CD4-positive, alpha-beta T cell (primary cell): Measurements from ENCODE around the gene XCR1. TPM values are rescaled to one million over a fixed set of nuclear protein-coding genes. Genes with fewer than 3 reads are reported as not detected.

Experiments
- ATAC-seq: fragments of 200-7000 bp; cut with Tn5 transposase; one replicate; pipeline ENCODE4 v1.10.0; 2022; ENCODE audit warnings: mild to moderate bottlenecking; ENCODE audit not compliant: poor library complexity
- CTCF ChIA-PET: fragments of 350-600 bp; sonication (Branson Sonifier 250); formaldehyde crosslinking; loops from one replicate; lab custom pipeline; 2021; ENCODE audit warnings: antibody characterized with exemption, inconsistent platforms; lab: Charles Lee
- POLR2A ChIA-PET: fragments of 350-600 bp; sonication (Branson Sonifier 250); formaldehyde crosslinking; loops from one replicate; lab custom pipeline; 2021; ENCODE audit warnings: antibody characterized with exemption, inconsistent platforms; lab: Charles Lee
- DNase-seq, 14 experiments: peaks; one replicate each; pipeline ENCODE4 v3.0.0-alpha.2; 2013 to 2020; ENCODE audit warnings: mixed read lengths in 2 of 14
- H3K27ac ChIP-seq, 2 donors: one replicate each; pipeline versions ENCODE4 v1.5.1 to v1.7.0; 2013; ENCODE audit warnings: low read length in 2 of 2, low read depth in 1 of 2, mild to moderate bottlenecking in 1 of 2
- H3K27me3 ChIP-seq, 2 experiments: 1 replicate in 1 of 2; 2 replicates in 1 of 2; pipeline versions ENCODE4 v1.6.1 to v1.7.0; 2013; ENCODE audit warnings: low read length in 2 of 2, control low read depth in 1 of 2, mild to moderate bottlenecking in 1 of 2, moderate library complexity in 1 of 2; ENCODE audit not compliant: insufficient read depth in 2 of 2, control insufficient read depth in 1 of 2
- H3K36me3 ChIP-seq: one replicate; pipeline ENCODE4 v1.6.1; 2013; ENCODE audit warnings: low read length, control low read depth; ENCODE audit not compliant: insufficient read depth
- H3K4me1 ChIP-seq: one replicate; pipeline ENCODE4 v1.6.1; 2013; ENCODE audit warnings: low read length, control low read depth; ENCODE audit not compliant: insufficient read depth
- H3K4me3 ChIP-seq: one replicate; pipeline ENCODE4 v1.5.1; 2013; ENCODE audit warnings: mild to moderate bottlenecking, low read length, moderate library complexity
- H3K9me3 ChIP-seq, 2 experiments: 1 replicate in 1 of 2; 2 replicates in 1 of 2; pipeline versions ENCODE4 v1.6.1 to v1.7.0; 2013; ENCODE audit warnings: low read length in 2 of 2, mild to moderate bottlenecking in 2 of 2, control low read depth in 1 of 2, moderate library complexity in 1 of 2; ENCODE audit not compliant: control insufficient read depth in 1 of 2, insufficient read depth in 1 of 2
- H3K27ac Mint-ChIP-seq: one replicate; pipeline ENCODE4 v1.8.0; 2020; ENCODE audit warnings: mixed read lengths
- H3K27me3 Mint-ChIP-seq: one replicate; pipeline ENCODE4 v1.8.0; 2021; ENCODE audit warnings: mixed read lengths
- H3K36me3 Mint-ChIP-seq: one replicate; pipeline ENCODE4 v1.8.0; 2021; ENCODE audit warnings: low read depth, mixed read lengths
- H3K4me1 Mint-ChIP-seq: one replicate; pipeline ENCODE4 v1.8.0; 2021; ENCODE audit warnings: low read depth, mixed read lengths
- H3K4me3 Mint-ChIP-seq: one replicate; pipeline ENCODE4 v1.8.0; 2020; ENCODE audit warnings: mild to moderate bottlenecking, mixed read lengths
- H3K9me3 Mint-ChIP-seq: one replicate; pipeline ENCODE4 v1.8.0; 2020; ENCODE audit warnings: mixed read lengths
- CTCF ChIP-seq: fragments of 200-600 bp; IDR thresholded peaks from one replicate; pipeline ENCODE4 v1.8.0; 2022; ENCODE audit warnings: antibody characterized with exemption, mild to moderate bottlenecking
- intact Hi-C, 2 experiments: fragments of 100-400 bp; cut with DNase I in 1 of 2; cut with micrococcal nuclease in 1 of 2; formaldehyde crosslinking; loops; one replicate each; pipeline versions ENCODE4 v1.15.1 to v1.9.0; 2023 to 2025; cut with DNase I, micrococcal nuclease
- total RNA-seq, 174 experiments: library from RNA in 2 of 174; stranded (reverse) in 2 of 174; gene quantifications; one replicate each; pipeline ENCODE4 v1.2.3 and lab custom pipeline; 2021 to 2026

Gene XCR1
- total RNA-seq, 2 experiments from 2014 or later, result 0.14 to 0.20 TPM

- no peak overlapping the region for H3K27ac ChIP-seq
- H3K4me3 ChIP-seq, result no peak overlapping the region
- DNase-seq, result no peak
- Mint-ChIP-seq H3K4me1 (peaks cover 32% of the 10 kb centered on the region), H3K27me3 (no peaks in the 10 kb centered on the region), H3K9me3 (no peaks in the 10 kb centered on the region), H3K27ac (no peak overlapping the region), H3K4me3 (no peak overlapping the region), H3K36me3 (peaks cover 90% of the 10 kb centered on the region)
- H3K9me3 ChIP-seq, result no peaks in the 10 kb centered on the region
- POLR2A ChIA-PET, result interaction anchor here (1.1 kb wide), 1 partner anchor 18 kb away, joined by 3 read pairs; no protein-coding TSS in a partner anchor
- no peaks in the 10 kb centered on the region for H3K27me3 ChIP-seq
- peaks cover 70% of the 10 kb centered on the region for H3K36me3 ChIP-seq
- peaks cover 72% of the 10 kb centered on the region for H3K4me1 ChIP-seq
- CTCF ChIA-PET, result interaction anchor here (1.4 to 1.9 kb wide), 2 partner anchors 30 to 110 kb away, joined by 4 read pairs; no protein-coding TSS in a partner anchor
- no peak for TF ChIP-seq CTCF
- intact Hi-C loops, result no loop called here
- ATAC-seq, result no peak
Measured at GRCh38 chr3:45968706-45969105, 58.6 kb downstream of the XCR1 start.

GRCh38 chr3:45968149-45968548 is 59.1 kb downstream of the XCR1 start:
- H3K27ac Mint-ChIP-seq, result no peak overlapping the region
- POLR2A ChIA-PET, result interaction anchor here (0.6 kb wide), 1 partner anchor 1155 kb away, joined by 3 read pairs; no protein-coding TSS in a partner anchor
- Histone ChIP-seq H3K9me3 (no peaks in the 10 kb centered on the region), H3K27me3 (no peaks in the 10 kb centered on the region), H3K4me1 (peaks cover 75% of the 10 kb centered on the region), H3K27ac (no peak overlapping the region), H3K36me3 (peaks cover 76% of the 10 kb centered on the region), H3K4me3 (no peak overlapping the region)
- H3K27me3 Mint-ChIP-seq, result no peaks in the 10 kb centered on the region
- H3K4me3 Mint-ChIP-seq, result no peak overlapping the region
- H3K36me3 Mint-ChIP-seq, result peaks cover 90% of the 10 kb centered on the region
- CTCF ChIA-PET, result interaction anchor here (0.6 to 1.9 kb wide), 3 partner anchors 12 to 111 kb away, joined by 3 to 4 read pairs (median 4); no protein-coding TSS in a partner anchor
- no peaks in the 10 kb centered on the region for H3K9me3 Mint-ChIP-seq
- intact Hi-C loops, result no loop called here
- TF ChIP-seq CTCF, result no peak
- peaks cover 32% of the 10 kb centered on the region for H3K4me1 Mint-ChIP-seq
- ATAC-seq (no peak), DNase-seq (no peak)

- no peak overlapping the region for H3K27ac Mint-ChIP-seq
- ChIA-PET CTCF (interaction anchor here (0.6 to 1.4 kb wide), 2 partner anchors 12 to 111 kb away, joined by 3 to 4 read pairs; no protein-coding TSS in a partner anchor), POLR2A (interaction anchor here (0.6 to 1.8 kb wide), 4 partner anchors 17 to 1155 kb away, joined by 3 to 4 read pairs (median 3); partner anchors contain the start of gene FYCO1)
- H3K4me1 Mint-ChIP-seq, result peaks cover 31% of the 10 kb centered on the region
- no peak overlapping the region for H3K4me3 Mint-ChIP-seq
- intact Hi-C loops, result no loop called here
- no peak overlapping the region for H3K4me3 ChIP-seq
- peaks cover 75% of the 10 kb centered on the region for H3K4me1 ChIP-seq
- no peaks in the 10 kb centered on the region for H3K27me3 ChIP-seq
- H3K36me3 ChIP-seq, result peaks cover 80% of the 10 kb centered on the region
- no peak for ATAC-seq
- no peaks in the 10 kb centered on the region for H3K27me3 Mint-ChIP-seq
- no peaks in the 10 kb centered on the region for H3K9me3 Mint-ChIP-seq
- H3K9me3 ChIP-seq, result no peaks in the 10 kb centered on the region
- H3K36me3 Mint-ChIP-seq, result peaks cover 90% of the 10 kb centered on the region
- no peak overlapping the region for H3K27ac ChIP-seq
- TF ChIP-seq CTCF, result no peak
- DNase-seq, result no peak
Measured at GRCh38 chr3:45967724-45968123, 59.6 kb downstream of the XCR1 start.

Other genes starting within 250 kb of the XCR1 start
- gene SLC6A20, start 230.9 kb downstream of the XCR1 start, total RNA-seq, result not detected
- gene LZTFL1, start 185.4 kb downstream of the XCR1 start, total RNA-seq, result 1 to 10 TPM; 9.6 to 10.0 TPM
- gene CCR9, start 140.9 kb downstream of the XCR1 start, total RNA-seq, result 1 to 10 TPM; 6.5 to 7.4 TPM
- 1 to 10 TPM; 1.7 to 2.0 TPM for gene CXCR6, start 84.0 kb downstream of the XCR1 start, total RNA-seq
- gene FYCO1, start 31.7 kb downstream of the XCR1 start, total RNA-seq, result 10 to 100 TPM; 17.4 to 20.1 TPM
- gene CCR1, start 180.8 kb upstream of the XCR1 start, total RNA-seq, result under 1 TPM; 0.34 to 0.38 TPM
- gene CCR3, start 215.0 kb upstream of the XCR1 start, total RNA-seq, result not detected